Thoracic aorta (tissue), 2 donors: ENCODE results near the gene TJP3. TPM values are rescaled to one million over a fixed set of nuclear protein-coding genes. Genes with fewer than 3 reads are reported as not detected.

ENCODE experiments used
- ATAC-seq: fragments of 150-250 bp; one replicate; pipeline ENCODE4 v1.8.0; 2017; ENCODE audit warnings: low read depth; ENCODE audit not compliant: insufficient number of reproducible peaks, low FRiP score
- DNase-seq: peaks from one replicate; pipeline ENCODE4 v3.0.0-alpha.2; 2020; ENCODE audit warnings: low spot score
- H3K27ac ChIP-seq, 2 donors: fragments of 200-600 bp; sonication (generic); 1 replicate in 1 of 2; 2 replicates in 1 of 2; pipeline ENCODE4 v1.5.1; 2016; ENCODE audit warnings: mild to moderate bottlenecking in 2 of 2, moderate library complexity in 2 of 2
- H3K27me3 ChIP-seq: fragments of 200-600 bp; sonication (generic); replicated peaks from 2 replicates; pipeline ENCODE4 v1.6.0; 2016; ENCODE audit warnings: mild to moderate bottlenecking; ENCODE audit not compliant: insufficient read depth
- H3K36me3 ChIP-seq: fragments of 200-600 bp; sonication (generic); one replicate; pipeline ENCODE4 v1.5.1; 2016
- H3K4me1 ChIP-seq, 2 donors: fragments of 200-600 bp; sonication (generic); 1 replicate in 1 of 2; 2 replicates in 1 of 2; pipeline versions ENCODE4 v1.5.1 to v1.6.0; 2016; ENCODE audit warnings: low read depth in 2 of 2, mild to moderate bottlenecking in 1 of 2; ENCODE audit not compliant: control insufficient read depth in 1 of 2
- H3K4me3 ChIP-seq: fragments of 200-600 bp; sonication (generic); 2 replicates; pipeline ENCODE4 v1.5.1; 2016; ENCODE audit warnings: mild to moderate bottlenecking
- H3K9me3 ChIP-seq: fragments of 200-600 bp; sonication (generic); 2 replicates; pipeline ENCODE4 v1.5.1; 2016
- total RNA-seq, 2 donors: library from RNA; depleted of rRNA; stranded (reverse); fragments of >200 nt; gene quantifications; one replicate each; pipeline versions ENCODE4 v1.1.0 to v1.2.3, GENCODE V29; 2016
- TF ChIP-seq, protein P1 (sequence below): fragments of 200-600 bp; sonication (generic); IDR thresholded peaks from one replicate; pipeline ENCODE4 v1.5.1; 2019; ENCODE audit warnings: antibody characterized with exemption

TJP3 gene
- total RNA-seq, 2 donors from 2014 or later = 0.41 to 2.1 TPM

DNA sequence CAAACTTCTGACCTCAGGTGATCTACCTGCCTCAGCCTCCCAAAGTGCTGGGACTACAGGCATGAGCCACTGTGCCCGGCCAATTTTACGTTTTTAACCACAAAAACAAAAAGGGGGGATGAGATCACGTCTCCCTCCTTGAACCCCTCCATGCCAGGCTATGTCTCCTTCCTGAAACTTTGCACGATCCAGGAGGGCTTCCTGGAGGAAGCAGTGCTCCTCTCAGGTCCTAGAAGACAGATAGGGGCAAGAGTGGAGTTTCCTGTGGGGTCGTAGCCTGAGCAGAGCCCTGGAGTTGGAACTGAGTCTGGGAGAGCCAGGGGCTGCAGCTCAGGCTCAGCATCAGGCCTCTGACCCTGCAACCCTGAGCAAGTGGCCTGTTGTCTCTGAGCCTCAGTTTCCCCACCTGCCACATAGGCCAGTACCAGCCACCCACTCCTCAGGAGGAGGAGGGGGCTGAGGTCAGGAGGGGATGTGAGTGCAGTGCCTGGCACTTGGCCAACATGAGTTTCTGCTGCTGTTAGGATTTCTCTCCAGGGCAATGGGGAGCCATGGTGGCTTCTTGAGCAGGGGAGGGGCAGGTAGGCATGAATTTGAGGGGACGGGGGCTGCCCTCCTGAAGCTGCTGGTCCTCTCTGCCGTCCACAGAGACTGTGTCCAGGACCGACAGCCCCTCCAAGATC is 37.3 kb downstream of the TJP3 start:
- Histone ChIP-seq H3K27me3 (no peaks in the 10 kb centered on the region), H3K4me1 (no peaks in the 10 kb centered on the region), H3K4me3 (no peak overlapping the region), H3K9me3 (no peaks in the 10 kb centered on the region), H3K36me3 (peaks cover 5% of the 10 kb centered on the region), H3K27ac (no peak overlapping the region)
- ATAC-seq (no peak), DNase-seq (no peak)
- TF ChIP-seq, protein P1, sequence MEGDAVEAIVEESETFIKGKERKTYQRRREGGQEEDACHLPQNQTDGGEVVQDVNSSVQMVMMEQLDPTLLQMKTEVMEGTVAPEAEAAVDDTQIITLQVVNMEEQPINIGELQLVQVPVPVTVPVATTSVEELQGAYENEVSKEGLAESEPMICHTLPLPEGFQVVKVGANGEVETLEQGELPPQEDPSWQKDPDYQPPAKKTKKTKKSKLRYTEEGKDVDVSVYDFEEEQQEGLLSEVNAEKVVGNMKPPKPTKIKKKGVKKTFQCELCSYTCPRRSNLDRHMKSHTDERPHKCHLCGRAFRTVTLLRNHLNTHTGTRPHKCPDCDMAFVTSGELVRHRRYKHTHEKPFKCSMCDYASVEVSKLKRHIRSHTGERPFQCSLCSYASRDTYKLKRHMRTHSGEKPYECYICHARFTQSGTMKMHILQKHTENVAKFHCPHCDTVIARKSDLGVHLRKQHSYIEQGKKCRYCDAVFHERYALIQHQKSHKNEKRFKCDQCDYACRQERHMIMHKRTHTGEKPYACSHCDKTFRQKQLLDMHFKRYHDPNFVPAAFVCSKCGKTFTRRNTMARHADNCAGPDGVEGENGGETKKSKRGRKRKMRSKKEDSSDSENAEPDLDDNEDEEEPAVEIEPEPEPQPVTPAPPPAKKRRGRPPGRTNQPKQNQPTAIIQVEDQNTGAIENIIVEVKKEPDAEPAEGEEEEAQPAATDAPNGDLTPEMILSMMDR = no peak

DNA sequence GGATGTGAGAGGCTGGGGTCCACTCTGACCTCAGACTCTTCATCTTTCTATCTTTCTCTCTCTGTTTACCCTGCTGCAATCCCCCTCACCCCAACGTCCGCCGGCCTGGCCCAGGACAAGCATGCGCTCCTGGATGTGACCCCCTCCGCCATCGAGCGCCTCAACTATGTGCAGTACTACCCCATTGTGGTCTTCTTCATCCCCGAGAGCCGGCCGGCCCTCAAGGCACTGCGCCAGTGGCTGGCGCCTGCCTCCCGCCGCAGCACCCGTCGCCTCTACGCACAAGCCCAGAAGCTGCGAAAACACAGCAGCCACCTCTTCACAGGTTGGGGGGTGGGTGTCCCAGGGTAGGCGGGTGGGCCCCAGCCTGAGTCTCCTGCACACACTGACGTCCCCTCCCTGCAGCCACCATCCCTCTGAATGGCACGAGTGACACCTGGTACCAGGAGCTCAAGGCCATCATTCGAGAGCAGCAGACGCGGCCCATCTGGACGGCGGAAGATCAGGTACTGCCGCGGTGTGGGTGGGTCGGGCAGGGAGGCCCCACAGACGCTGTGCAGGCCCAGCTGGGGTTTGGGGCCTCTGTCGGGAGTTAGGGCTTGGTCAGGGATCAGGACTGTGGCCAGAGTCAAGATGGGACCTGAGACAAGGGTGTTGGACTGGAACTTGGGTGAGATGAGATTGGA is 38.3 kb downstream of the TJP3 start:
- H3K4me3 ChIP-seq = no peak overlapping the region
- no peak overlapping the region for H3K27ac ChIP-seq
- H3K27me3 ChIP-seq = no peaks in the 10 kb centered on the region
- H3K9me3 ChIP-seq = no peaks in the 10 kb centered on the region
- peaks cover 7% of the 10 kb centered on the region for H3K36me3 ChIP-seq
- TF ChIP-seq, protein P1 = no peak
- no peak for DNase-seq
- ATAC-seq = no peak
- no peaks in the 10 kb centered on the region for H3K4me1 ChIP-seq

DNA sequence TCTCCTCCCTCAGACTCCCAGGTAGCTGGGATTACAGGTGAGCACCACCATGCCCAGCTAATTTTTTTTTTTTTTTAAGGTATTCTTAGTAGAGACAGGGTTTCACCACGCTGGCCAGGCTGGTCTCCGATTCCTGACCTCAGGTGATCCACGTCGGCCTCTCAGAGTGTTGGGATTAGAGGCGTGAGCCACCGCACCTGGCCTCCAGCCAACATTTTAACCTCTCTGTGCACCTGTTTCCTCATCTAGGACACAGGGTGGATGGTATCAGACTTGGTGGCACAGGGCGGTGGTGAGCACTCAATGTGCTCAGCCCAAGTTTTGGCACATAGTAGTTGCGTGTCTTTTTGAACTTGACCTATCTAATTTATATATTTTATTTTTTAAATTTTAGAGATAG is 40.8 kb downstream of the TJP3 start:
- H3K27ac ChIP-seq = no peak overlapping the region
- no peaks in the 10 kb centered on the region for H3K4me1 ChIP-seq
- DNase-seq = no peak
- no peak overlapping the region for H3K4me3 ChIP-seq
- peaks cover 17% of the 10 kb centered on the region for H3K36me3 ChIP-seq
- no peaks in the 10 kb centered on the region for H3K27me3 ChIP-seq
- TF ChIP-seq, protein P1 = no peak
- no peak for ATAC-seq
- H3K9me3 ChIP-seq = no peaks in the 10 kb centered on the region

DNA sequence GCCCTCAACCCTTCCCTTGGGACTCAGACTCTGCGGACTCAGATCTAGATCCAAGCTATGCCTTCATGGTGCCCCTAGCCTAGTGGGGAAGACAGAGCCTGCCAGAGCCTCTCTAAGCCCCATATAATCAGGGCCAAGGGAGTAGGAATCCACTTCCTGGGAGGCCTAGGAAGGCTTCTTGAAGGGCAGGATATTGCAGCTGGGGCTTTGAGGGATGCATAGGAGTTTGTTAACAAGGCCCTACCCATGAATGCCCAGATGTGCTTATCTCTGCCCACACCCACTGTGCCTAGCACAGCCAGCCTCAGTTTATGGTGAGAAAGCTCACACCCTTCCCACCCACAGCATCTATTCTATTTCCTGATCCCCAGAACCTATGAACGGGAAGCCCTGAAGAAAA is 42.0 kb downstream of the TJP3 start:
- no peak overlapping the region for H3K27ac ChIP-seq
- ATAC-seq (no peak), DNase-seq (no peak)
- H3K4me1 ChIP-seq = no peaks in the 10 kb centered on the region
- no peaks in the 10 kb centered on the region for H3K9me3 ChIP-seq
- no peak overlapping the region for H3K4me3 ChIP-seq
- TF ChIP-seq, protein P1 = no peak
- H3K27me3 ChIP-seq = no peaks in the 10 kb centered on the region
- peaks cover 22% of the 10 kb centered on the region for H3K36me3 ChIP-seq

DNA sequence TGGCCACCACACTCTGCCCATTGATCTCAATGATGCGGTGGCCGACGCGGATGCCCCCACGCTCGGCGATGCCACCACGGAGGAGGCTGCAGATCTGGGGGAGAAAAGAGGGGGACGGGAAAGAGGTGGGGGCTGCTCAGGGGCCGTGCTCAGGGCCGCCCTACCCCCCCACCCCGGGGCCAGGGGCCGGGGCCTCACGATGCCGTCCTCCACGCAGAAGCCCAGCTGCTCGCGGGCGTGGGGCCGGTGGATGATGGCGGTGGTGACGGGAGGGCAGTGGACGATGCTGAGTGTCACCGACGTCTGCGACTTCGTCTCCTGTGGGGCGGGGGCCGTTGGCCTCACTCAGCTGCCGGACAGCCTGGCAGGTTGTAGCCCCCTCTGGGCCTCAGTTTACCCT is 43.1 kb downstream of the TJP3 start:
- no peak overlapping the region for H3K27ac ChIP-seq
- DNase-seq = no peak
- TF ChIP-seq, protein P1 = no peak
- no peak for ATAC-seq
- H3K27me3 ChIP-seq = no peaks in the 10 kb centered on the region
- H3K4me3 ChIP-seq = no peak overlapping the region
- no peaks in the 10 kb centered on the region for H3K4me1 ChIP-seq
- H3K36me3 ChIP-seq = peaks cover 22% of the 10 kb centered on the region
- no peaks in the 10 kb centered on the region for H3K9me3 ChIP-seq
